Measurements from ENCODE around the gene SWSAP1. TPM values are rescaled to one million over a fixed set of nuclear protein-coding genes. Genes with fewer than 3 reads are reported as not detected.

Gene SWSAP1
- total RNA-seq, 1 experiment from 2014 or later: 3.0 TPM

DNA sequence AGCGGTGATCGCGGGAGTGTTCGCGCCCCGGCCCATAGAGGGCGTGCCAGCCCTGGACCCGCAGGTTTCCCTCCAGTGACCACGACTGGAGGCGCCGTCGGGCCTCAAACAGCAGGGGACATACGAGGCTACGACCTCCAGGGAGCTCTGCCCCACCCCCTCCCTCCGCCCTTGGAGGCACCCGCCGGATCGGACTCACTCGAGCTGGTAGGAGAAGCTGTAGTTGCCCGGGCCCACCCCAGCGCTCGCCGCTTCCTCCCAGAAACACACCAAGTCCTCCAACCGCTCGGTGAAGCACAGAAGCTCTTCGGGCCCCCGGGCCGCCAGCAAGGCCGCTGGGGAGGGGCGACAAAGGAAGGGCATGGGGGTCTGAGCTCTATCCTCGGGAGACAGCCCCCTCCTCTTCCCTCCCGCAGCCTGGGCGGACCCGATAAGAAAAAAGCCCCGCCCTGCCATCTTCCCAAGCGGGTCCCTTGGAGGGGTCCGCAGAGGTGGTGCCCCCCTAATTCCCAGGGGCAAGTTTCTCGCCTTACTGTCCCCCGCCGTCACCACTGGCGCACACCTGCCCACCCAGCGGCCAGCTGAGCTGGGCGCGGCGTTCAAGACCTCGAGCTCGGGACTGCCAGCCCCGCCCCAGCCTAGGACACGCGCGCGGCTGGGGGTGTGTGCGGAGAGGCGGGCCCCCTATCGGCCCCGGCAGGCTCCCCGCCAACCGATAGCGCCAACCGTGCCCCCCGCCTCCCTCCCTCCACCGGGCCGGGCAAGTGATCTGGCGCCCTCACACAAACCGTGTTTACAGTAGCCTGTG, 8.6 kb downstream of the SWSAP1 start (continued):
- TF ChIP-seq, protein P1, sequence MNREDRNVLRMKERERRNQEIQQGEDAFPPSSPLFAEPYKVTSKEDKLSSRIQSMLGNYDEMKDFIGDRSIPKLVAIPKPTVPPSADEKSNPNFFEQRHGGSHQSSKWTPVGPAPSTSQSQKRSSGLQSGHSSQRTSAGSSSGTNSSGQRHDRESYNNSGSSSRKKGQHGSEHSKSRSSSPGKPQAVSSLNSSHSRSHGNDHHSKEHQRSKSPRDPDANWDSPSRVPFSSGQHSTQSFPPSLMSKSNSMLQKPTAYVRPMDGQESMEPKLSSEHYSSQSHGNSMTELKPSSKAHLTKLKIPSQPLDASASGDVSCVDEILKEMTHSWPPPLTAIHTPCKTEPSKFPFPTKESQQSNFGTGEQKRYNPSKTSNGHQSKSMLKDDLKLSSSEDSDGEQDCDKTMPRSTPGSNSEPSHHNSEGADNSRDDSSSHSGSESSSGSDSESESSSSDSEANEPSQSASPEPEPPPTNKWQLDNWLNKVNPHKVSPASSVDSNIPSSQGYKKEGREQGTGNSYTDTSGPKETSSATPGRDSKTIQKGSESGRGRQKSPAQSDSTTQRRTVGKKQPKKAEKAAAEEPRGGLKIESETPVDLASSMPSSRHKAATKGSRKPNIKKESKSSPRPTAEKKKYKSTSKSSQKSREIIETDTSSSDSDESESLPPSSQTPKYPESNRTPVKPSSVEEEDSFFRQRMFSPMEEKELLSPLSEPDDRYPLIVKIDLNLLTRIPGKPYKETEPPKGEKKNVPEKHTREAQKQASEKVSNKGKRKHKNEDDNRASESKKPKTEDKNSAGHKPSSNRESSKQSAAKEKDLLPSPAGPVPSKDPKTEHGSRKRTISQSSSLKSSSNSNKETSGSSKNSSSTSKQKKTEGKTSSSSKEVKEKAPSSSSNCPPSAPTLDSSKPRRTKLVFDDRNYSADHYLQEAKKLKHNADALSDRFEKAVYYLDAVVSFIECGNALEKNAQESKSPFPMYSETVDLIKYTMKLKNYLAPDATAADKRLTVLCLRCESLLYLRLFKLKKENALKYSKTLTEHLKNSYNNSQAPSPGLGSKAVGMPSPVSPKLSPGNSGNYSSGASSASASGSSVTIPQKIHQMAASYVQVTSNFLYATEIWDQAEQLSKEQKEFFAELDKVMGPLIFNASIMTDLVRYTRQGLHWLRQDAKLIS (CRISPR knock-in tag; IDR thresholded peaks at IDR 0.05; ENCODE audit: borderline replicate concordance): no peak
- TF ChIP-seq SMAD4 (CRISPR knock-in tag; IDR thresholded peaks at IDR 0.05): no peak
- TF ChIP-seq, protein P2, sequence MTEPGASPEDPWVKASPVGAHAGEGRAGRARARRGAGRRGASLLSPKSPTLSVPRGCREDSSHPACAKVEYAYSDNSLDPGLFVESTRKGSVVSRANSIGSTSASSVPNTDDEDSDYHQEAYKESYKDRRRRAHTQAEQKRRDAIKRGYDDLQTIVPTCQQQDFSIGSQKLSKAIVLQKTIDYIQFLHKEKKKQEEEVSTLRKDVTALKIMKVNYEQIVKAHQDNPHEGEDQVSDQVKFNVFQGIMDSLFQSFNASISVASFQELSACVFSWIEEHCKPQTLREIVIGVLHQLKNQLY (CRISPR knock-in tag; IDR thresholded peaks at IDR 0.05): no peak
- TF ChIP-seq TP53 (CRISPR knock-in tag; IDR thresholded peaks at IDR 0.05): no peak
- TF ChIP-seq NR1H2 (CRISPR knock-in tag; IDR thresholded peaks at IDR 0.05): no peak
- TF ChIP-seq CREM (CRISPR knock-in tag; IDR thresholded peaks at IDR 0.05): no peak
- TF ChIP-seq, protein P3, sequence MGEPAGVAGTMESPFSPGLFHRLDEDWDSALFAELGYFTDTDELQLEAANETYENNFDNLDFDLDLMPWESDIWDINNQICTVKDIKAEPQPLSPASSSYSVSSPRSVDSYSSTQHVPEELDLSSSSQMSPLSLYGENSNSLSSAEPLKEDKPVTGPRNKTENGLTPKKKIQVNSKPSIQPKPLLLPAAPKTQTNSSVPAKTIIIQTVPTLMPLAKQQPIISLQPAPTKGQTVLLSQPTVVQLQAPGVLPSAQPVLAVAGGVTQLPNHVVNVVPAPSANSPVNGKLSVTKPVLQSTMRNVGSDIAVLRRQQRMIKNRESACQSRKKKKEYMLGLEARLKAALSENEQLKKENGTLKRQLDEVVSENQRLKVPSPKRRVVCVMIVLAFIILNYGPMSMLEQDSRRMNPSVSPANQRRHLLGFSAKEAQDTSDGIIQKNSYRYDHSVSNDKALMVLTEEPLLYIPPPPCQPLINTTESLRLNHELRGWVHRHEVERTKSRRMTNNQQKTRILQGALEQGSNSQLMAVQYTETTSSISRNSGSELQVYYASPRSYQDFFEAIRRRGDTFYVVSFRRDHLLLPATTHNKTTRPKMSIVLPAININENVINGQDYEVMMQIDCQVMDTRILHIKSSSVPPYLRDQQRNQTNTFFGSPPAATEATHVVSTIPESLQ (CRISPR knock-in tag; IDR thresholded peaks at IDR 0.05): no peak
- TF ChIP-seq NFATC4 (CRISPR knock-in tag; IDR thresholded peaks at IDR 0.05): no peak
- TF ChIP-seq, protein P4, sequence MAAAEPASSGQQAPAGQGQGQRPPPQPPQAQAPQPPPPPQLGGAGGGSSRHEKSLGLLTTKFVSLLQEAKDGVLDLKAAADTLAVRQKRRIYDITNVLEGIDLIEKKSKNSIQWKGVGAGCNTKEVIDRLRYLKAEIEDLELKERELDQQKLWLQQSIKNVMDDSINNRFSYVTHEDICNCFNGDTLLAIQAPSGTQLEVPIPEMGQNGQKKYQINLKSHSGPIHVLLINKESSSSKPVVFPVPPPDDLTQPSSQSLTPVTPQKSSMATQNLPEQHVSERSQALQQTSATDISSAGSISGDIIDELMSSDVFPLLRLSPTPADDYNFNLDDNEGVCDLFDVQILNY (CRISPR knock-in tag; IDR thresholded peaks at IDR 0.05): no peak
- TF ChIP-seq, protein P5, sequence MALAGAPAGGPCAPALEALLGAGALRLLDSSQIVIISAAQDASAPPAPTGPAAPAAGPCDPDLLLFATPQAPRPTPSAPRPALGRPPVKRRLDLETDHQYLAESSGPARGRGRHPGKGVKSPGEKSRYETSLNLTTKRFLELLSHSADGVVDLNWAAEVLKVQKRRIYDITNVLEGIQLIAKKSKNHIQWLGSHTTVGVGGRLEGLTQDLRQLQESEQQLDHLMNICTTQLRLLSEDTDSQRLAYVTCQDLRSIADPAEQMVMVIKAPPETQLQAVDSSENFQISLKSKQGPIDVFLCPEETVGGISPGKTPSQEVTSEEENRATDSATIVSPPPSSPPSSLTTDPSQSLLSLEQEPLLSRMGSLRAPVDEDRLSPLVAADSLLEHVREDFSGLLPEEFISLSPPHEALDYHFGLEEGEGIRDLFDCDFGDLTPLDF (CRISPR knock-in tag; IDR thresholded peaks at IDR 0.05): no peak
- no peak for TF ChIP-seq ZNF416 (CRISPR knock-in tag; IDR thresholded peaks at IDR 0.05)
- no peak for TF ChIP-seq KAT7 (CRISPR knock-in tag; IDR thresholded peaks at IDR 0.05; ENCODE audit: borderline replicate concordance)
- peak; percentile 68; the same call in 1 of the 2 replicates for TF ChIP-seq PRRX2 (CRISPR knock-in tag; IDR thresholded peaks at IDR 0.05)
- TF ChIP-seq ZNF671 (CRISPR knock-in tag; IDR thresholded peaks at IDR 0.05): no peak
- TF ChIP-seq, protein P6, sequence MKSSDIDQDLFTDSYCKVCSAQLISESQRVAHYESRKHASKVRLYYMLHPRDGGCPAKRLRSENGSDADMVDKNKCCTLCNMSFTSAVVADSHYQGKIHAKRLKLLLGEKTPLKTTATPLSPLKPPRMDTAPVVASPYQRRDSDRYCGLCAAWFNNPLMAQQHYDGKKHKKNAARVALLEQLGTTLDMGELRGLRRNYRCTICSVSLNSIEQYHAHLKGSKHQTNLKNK (CRISPR knock-in tag; IDR thresholded peaks at IDR 0.05): no peak
- TF ChIP-seq SP1 (CRISPR knock-in tag; conservative IDR thresholded peaks at IDR 0.05): peak; percentile 52
- TF ChIP-seq, protein P7, sequence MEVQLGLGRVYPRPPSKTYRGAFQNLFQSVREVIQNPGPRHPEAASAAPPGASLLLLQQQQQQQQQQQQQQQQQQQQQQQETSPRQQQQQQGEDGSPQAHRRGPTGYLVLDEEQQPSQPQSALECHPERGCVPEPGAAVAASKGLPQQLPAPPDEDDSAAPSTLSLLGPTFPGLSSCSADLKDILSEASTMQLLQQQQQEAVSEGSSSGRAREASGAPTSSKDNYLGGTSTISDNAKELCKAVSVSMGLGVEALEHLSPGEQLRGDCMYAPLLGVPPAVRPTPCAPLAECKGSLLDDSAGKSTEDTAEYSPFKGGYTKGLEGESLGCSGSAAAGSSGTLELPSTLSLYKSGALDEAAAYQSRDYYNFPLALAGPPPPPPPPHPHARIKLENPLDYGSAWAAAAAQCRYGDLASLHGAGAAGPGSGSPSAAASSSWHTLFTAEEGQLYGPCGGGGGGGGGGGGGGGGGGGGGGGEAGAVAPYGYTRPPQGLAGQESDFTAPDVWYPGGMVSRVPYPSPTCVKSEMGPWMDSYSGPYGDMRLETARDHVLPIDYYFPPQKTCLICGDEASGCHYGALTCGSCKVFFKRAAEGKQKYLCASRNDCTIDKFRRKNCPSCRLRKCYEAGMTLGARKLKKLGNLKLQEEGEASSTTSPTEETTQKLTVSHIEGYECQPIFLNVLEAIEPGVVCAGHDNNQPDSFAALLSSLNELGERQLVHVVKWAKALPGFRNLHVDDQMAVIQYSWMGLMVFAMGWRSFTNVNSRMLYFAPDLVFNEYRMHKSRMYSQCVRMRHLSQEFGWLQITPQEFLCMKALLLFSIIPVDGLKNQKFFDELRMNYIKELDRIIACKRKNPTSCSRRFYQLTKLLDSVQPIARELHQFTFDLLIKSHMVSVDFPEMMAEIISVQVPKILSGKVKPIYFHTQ (CRISPR knock-in tag; IDR thresholded peaks at IDR 0.05): no peak
- TF ChIP-seq ZNF423 (CRISPR knock-in tag; IDR thresholded peaks at IDR 0.05): peak; percentile 79
- TF ChIP-seq, protein P8, sequence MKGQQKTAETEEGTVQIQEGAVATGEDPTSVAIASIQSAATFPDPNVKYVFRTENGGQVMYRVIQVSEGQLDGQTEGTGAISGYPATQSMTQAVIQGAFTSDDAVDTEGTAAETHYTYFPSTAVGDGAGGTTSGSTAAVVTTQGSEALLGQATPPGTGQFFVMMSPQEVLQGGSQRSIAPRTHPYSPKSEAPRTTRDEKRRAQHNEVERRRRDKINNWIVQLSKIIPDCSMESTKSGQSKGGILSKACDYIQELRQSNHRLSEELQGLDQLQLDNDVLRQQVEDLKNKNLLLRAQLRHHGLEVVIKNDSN (CRISPR knock-in tag; IDR thresholded peaks at IDR 0.05): no peak
- TF ChIP-seq ZNF138 (CRISPR knock-in tag; conservative IDR thresholded peaks at IDR 0.05): no peak
- no peak for TF ChIP-seq SMAD3 (CRISPR knock-in tag; IDR thresholded peaks at IDR 0.05; ENCODE audit: borderline replicate concordance)
- 0 out of 2 replicates have a peak, but pooled peaks have one; percentile 69 for TF ChIP-seq EMX1 (CRISPR knock-in tag; IDR thresholded peaks at IDR 0.05)
- TF ChIP-seq, protein P9, sequence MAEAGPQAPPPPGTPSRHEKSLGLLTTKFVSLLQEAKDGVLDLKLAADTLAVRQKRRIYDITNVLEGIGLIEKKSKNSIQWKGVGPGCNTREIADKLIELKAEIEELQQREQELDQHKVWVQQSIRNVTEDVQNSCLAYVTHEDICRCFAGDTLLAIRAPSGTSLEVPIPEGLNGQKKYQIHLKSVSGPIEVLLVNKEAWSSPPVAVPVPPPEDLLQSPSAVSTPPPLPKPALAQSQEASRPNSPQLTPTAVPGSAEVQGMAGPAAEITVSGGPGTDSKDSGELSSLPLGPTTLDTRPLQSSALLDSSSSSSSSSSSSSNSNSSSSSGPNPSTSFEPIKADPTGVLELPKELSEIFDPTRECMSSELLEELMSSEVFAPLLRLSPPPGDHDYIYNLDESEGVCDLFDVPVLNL (CRISPR knock-in tag; IDR thresholded peaks at IDR 0.05; ENCODE audit: borderline replicate concordance, low read depth): peak; percentile 59; the same call in 1 of the 2 replicates
- TF ChIP-seq ETV6 (CRISPR knock-in tag; IDR thresholded peaks at IDR 0.05): no peak

Data from WTC11 (cell line).